GM12892 (cell line): ENCODE data around the gene SMYD3.

ENCODE experiments used
- POLR2A ChIP-seq: IDR thresholded peaks from 2 replicates; pipeline ENCODE4 v1.6.1; 2011; ENCODE audit warnings: low read depth, low read length, control low read depth
- POLR2AphosphoS5 ChIP-seq: IDR thresholded peaks from 2 replicates; pipeline ENCODE4 v1.6.1; 2011; ENCODE audit warnings: low read depth, low read length, control low read depth

DNA sequence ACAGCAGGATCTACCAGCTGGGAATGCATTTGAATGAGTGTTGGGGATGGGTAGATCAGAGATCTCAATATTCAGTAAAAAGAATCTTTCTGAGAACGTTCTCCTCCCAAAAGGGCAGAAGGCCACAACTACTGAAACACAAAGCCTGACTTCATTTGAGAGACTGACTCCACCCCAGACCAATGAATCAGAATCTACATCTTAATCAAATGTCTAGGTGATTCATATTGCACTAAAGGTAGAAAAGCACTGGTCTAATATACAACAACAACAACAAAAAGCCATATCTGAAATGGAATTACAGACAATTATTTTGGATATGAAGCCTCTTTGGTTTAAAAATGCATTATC lies 123.9 kb downstream of the SMYD3 start:
- TF ChIP-seq POLR2A: no peak
- TF ChIP-seq POLR2AphosphoS5: no peak
